Spleen (tissue), 11 donors: Measurements from ENCODE around the gene EYA2. TPM values are rescaled to one million over a fixed set of nuclear protein-coding genes. Genes with fewer than 3 reads are reported as not detected.

Experiments
- DNase-seq: peaks from one replicate; pipeline ENCODE4 v3.0.0-alpha.2; 2020
- H3K27ac ChIP-seq, 8 donors: fragments of 200-600 bp; sonication (generic) in 7 of 8; 1 replicate in 4 of 8; 2 replicates in 4 of 8; pipeline versions ENCODE4 v1.5.0 to v1.8.0; 2016 to 2021; ENCODE audit warnings: inconsistent platforms in 4 of 8, mild to moderate bottlenecking in 4 of 8, moderate library complexity in 1 of 8
- H3K27me3 ChIP-seq, 7 donors: fragments of 200-600 bp; sonication (generic) in 6 of 7; replicated peaks in 1 of 7; 1 replicate in 4 of 7; 2 replicates in 3 of 7; pipeline versions ENCODE4 v1.5.0 to v1.8.0; 2016 to 2021; ENCODE audit warnings: inconsistent platforms in 3 of 7, mild to moderate bottlenecking in 1 of 7
- H3K36me3 ChIP-seq, 6 donors: fragments of 200-600 bp; sonication (generic) in 5 of 6; 1 replicate in 4 of 6; 2 replicates in 2 of 6; pipeline versions ENCODE4 v1.5.0 to v1.8.0; 2016 to 2021; ENCODE audit warnings: inconsistent platforms in 2 of 6
- H3K4me1 ChIP-seq, 6 donors: fragments of 200-600 bp; sonication (generic) in 5 of 6; 1 replicate in 3 of 6; 2 replicates in 3 of 6; pipeline versions ENCODE4 v1.5.0 to v1.8.0; 2016 to 2021; ENCODE audit warnings: inconsistent platforms in 3 of 6
- H3K4me3 ChIP-seq, 8 donors: fragments of 200-600 bp; sonication (generic) in 7 of 8; 1 replicate in 4 of 8; 2 replicates in 4 of 8; pipeline versions ENCODE4 v1.5.0 to v1.8.0; 2016 to 2021; ENCODE audit warnings: inconsistent platforms in 4 of 8, mild to moderate bottlenecking in 4 of 8, moderate library complexity in 2 of 8
- H3K9me3 ChIP-seq, 8 donors: fragments of 200-600 bp; sonication (generic) in 7 of 8; 1 replicate in 4 of 8; 2 replicates in 4 of 8; pipeline versions ENCODE4 v1.5.0 to v1.8.0; 2016 to 2021; ENCODE audit warnings: inconsistent platforms in 4 of 8
- CTCF ChIP-seq, 11 experiments: fragments of 200-600 bp in 7 of 11; fragments of 450-650 bp in 4 of 11; sonication (generic) in 4 of 11; IDR thresholded peaks in 8 of 11; conservative IDR thresholded peaks in 3 of 11; 1 replicate in 7 of 11; 2 replicates in 4 of 11; pipeline versions ENCODE4 v1.4.0 to v1.8.0; 2016 to 2021; ENCODE audit warnings: antibody characterized with exemption in 11 of 11, inconsistent platforms in 4 of 11, mild to moderate bottlenecking in 1 of 11
- POLR2A ChIP-seq, 3 donors: fragments of 450-650 bp; IDR thresholded peaks; one replicate each; pipeline ENCODE4 v1.5.1; 2017; ENCODE audit warnings: antibody characterized with exemption in 3 of 3, mild to moderate bottlenecking in 1 of 3
- POLR2AphosphoS5 ChIP-seq, 3 donors: sonication (generic); formaldehyde crosslinking; IDR thresholded peaks; one replicate each; pipeline ENCODE4 v1.5.1; 2017; ENCODE audit warnings: antibody characterized with exemption in 3 of 3
- WGBS, 5 donors: extraction: QIAGEN DNeasy Blood & Tissue Kit in 3 of 5; methylation state at CpG; one replicate each; pipeline versions ENCODE4 v1.1.5 to v1.1.7; 2013 to 2018; 5-methylcytosine and 5-hydroxymethylcytosine counted together
- intact Hi-C: fragments of 100-400 bp; cut with DNase I; formaldehyde crosslinking; loops from one replicate; pipeline ENCODE4 v1.15.0; 2023; ENCODE audit warnings: low total_unique reads
- polyA plus RNA-seq, 3 donors: library from polyadenylated mRNA; stranded (reverse); fragments of 200-250 nt; gene quantifications; one replicate each; pipeline ENCODE4 v1.2.1, GENCODE V29; 2013
- total RNA-seq, 7 donors: library from RNA; depleted of rRNA in 3 of 7; stranded (reverse); fragments of >200 nt in 3 of 7; fragmentation: NEBNext Ultra II Directional in 4 of 7; extraction: Animal tissue kit (Norgen Biotek cat#: 25700) in 4 of 7; gene quantifications; one replicate each; pipeline versions ENCODE4 v1.1.0 to v1.2.1, GENCODE V29; 2016 to 2021
- donor health status: healthy with polysubstance abuse.
- donor health status: DM: no; HTN: no; CAD: no; lungs with moderate emphysema.
- donor health status: DM: no; HTN: no; CAD: no.
- donor health status: Bipolar disorder and iron deficiency.
- donor health status: healthy.
- donor health status: DM: no; HTN: no; CAD: no.
- donor health status: DM: yes; HTN: yes; CAD: no.

Gene EYA2
- total and polyA plus RNA-seq, 10 donors: 0.26 to 0.76 (median 0.51) TPM; not detected in 1

- peaks cover 0 to 33% (median 0%) of the 10 kb centered on the region in 7 donors for H3K27me3 ChIP-seq
- H3K9me3 ChIP-seq: peaks cover 0 to 15% (median 11%) of the 10 kb centered on the region in 8 donors
- no peaks in the 10 kb centered on the region for H3K4me1 ChIP-seq
- TF ChIP-seq POLR2AphosphoS5 (IDR thresholded peaks at IDR 0.05) (no peak), POLR2A (IDR thresholded peaks at IDR 0.05) (no peak), CTCF (IDR thresholded peaks at IDR 0.05 in 8 of 11, conservative IDR thresholded peaks at IDR 0.05 in 3 of 11) (no peak)
- H3K27ac ChIP-seq: no peak overlapping the region
- intact Hi-C loops: no loop called here
- no peak for DNase-seq
- H3K4me3 ChIP-seq: no peak overlapping the region
- no peaks in the 10 kb centered on the region for H3K36me3 ChIP-seq
- WGBS, 5 donors: 73 to 87% (median 75%) methylated on average over 5 of the region's 5 CpGs
These were observed 153.4 kb downstream of the EYA2 start for GRCh38 chr20:47048054-47048453.

GRCh38 chr20:47049771-47050170 lies 155.1 kb downstream of the EYA2 start:
- no peak for DNase-seq
- intact Hi-C loops: no loop called here
- Histone ChIP-seq H3K4me1 (no peaks in the 10 kb centered on the region), H3K9me3 (peaks cover 0 to 12% (median 10%) of the 10 kb centered on the region in 8 donors), H3K27me3 (peaks cover 0 to 33% (median 0%) of the 10 kb centered on the region in 7 donors), H3K27ac (no peak overlapping the region), H3K36me3 (no peaks in the 10 kb centered on the region), H3K4me3 (no peak overlapping the region)
- TF ChIP-seq POLR2AphosphoS5 (IDR thresholded peaks at IDR 0.05) (no peak), CTCF (IDR thresholded peaks at IDR 0.05 in 8 of 11, conservative IDR thresholded peaks at IDR 0.05 in 3 of 11) (no peak), POLR2A (IDR thresholded peaks at IDR 0.05) (no peak)
- 40 to 72% (median 57%) methylated on average over 7 of the region's 7 CpGs for WGBS, 5 donors

- no peak for TF ChIP-seq POLR2AphosphoS5 (IDR thresholded peaks at IDR 0.05)
- no peak for TF ChIP-seq CTCF (IDR thresholded peaks at IDR 0.05 in 8 of 11, conservative IDR thresholded peaks at IDR 0.05 in 3 of 11)
- no peak for TF ChIP-seq POLR2A (IDR thresholded peaks at IDR 0.05)
- intact Hi-C loops: no loop called here
- Histone ChIP-seq H3K4me1 (no peaks in the 10 kb centered on the region), H3K4me3 (no peak overlapping the region), H3K36me3 (no peaks in the 10 kb centered on the region), H3K27me3 (peaks cover 0 to 33% (median 0%) of the 10 kb centered on the region in 7 donors), H3K27ac (no peak overlapping the region), H3K9me3 (peaks cover 0 to 2% (median 0%) of the 10 kb centered on the region in 8 donors)
- DNase-seq: no peak
- WGBS, 5 donors: 83 to 87% (median 84%) methylated on average over 13 to 14 of the region's 14 CpGs
These were observed 156.4 kb downstream of the EYA2 start for GRCh38 chr20:47050996-47051395.

GRCh38 chr20:47051936-47052526 lies 157.4 kb downstream of the EYA2 start:
- Histone ChIP-seq H3K9me3 (no peaks in the 10 kb centered on the region), H3K27me3 (peaks cover 0 to 33% (median 0%) of the 10 kb centered on the region in 7 donors), H3K27ac (no peak overlapping the region), H3K4me3 (no peak overlapping the region), H3K4me1 (no peaks in the 10 kb centered on the region), H3K36me3 (no peaks in the 10 kb centered on the region)
- intact Hi-C loops: no loop called here
- TF ChIP-seq POLR2A (IDR thresholded peaks at IDR 0.05) (no peak), POLR2AphosphoS5 (IDR thresholded peaks at IDR 0.05) (no peak), CTCF (IDR thresholded peaks at IDR 0.05 in 8 of 11, conservative IDR thresholded peaks at IDR 0.05 in 3 of 11) (no peak)
- no peak for DNase-seq
- WGBS, 5 donors: 58 to 67% (median 66%) methylated on average over 8 of the region's 8 CpGs
